CD4-positive, alpha-beta T cell treated with Interleukin-1 beta for 1 hour (primary cell): Measurements from ENCODE around the gene C1GALT1C1L.
"Not testable (repeated sequence)": the region's sequence is repeated elsewhere in the genome, so short reads cannot be mapped to it uniquely, and the experiment has no call there.

Source experiments
- DNase-seq, 2 donors: peaks; one replicate each; pipeline ENCODE4 v3.0.0-alpha.2; 2020 to 2022

C1GALT1C1L gene

DNA sequence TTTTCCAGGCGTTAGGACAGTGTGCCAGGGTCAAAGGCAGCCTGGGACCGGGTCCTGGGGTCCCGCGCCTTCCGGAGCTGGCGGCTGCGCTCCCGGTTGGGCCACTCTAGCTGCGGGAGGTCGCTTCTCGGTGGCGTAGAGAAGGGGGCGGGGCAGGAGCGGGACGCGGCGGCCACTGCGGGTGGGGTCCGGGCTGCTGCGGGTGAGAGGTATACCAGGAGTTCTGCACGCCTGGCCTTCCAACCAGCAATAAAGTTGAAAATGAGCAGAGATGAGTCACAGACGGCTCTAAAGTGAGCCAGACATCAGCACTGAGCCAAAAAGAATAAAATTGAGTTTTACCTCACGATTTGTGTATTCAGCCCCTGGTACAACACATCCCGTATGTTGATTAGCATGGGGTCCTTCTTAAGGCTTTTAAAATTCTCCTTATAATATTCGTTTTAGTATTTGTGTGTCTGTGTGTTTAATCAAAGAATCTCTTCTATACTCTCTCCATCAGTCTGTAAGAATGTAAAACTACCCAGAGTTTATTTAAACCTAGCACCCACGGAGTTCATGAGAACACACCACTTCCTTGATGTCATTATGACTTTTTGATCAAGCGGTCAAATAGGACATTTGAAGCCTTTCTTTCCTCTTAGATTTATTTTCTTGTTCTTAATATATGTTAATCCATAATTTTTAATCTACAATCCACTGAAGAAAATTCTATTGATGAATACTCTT is at the start of gene C1GALT1C1L:
Gene C1GALT1C1L, minus strand, starts transcription at position 108 of the 729 bp plus-strand sequence. Its CDS starts 107 bp downstream, at position 1.
- peak in 1 of 2 donors; percentile 8 for DNase-seq

DNA sequence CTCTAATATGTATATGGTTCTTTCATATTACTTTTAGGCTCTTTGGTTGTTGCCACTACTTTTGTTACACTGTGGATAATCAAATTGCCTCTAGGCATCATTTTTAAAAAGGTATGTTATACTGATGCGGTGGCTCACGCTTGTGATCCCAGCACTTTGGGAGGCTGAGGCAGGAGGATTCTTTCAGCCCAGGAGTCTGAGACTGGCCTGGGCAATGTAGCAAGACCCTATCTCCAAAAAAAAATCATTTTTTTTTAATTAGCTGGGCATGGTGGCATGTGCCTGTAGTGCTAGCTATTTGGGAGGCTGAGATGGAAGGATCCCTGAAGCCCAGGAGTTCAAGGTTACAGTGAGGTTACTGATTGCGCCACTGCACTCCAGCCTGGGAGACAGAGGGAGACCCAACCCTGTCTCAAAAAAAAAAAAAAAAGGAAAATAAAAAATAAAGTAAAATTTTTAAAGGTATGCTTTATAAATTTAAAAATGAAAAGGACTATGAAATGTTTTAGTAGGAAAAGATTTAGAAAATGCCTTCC is 49.5 kb upstream of the C1GALT1C1L start:
- no peak for DNase-seq

DNA sequence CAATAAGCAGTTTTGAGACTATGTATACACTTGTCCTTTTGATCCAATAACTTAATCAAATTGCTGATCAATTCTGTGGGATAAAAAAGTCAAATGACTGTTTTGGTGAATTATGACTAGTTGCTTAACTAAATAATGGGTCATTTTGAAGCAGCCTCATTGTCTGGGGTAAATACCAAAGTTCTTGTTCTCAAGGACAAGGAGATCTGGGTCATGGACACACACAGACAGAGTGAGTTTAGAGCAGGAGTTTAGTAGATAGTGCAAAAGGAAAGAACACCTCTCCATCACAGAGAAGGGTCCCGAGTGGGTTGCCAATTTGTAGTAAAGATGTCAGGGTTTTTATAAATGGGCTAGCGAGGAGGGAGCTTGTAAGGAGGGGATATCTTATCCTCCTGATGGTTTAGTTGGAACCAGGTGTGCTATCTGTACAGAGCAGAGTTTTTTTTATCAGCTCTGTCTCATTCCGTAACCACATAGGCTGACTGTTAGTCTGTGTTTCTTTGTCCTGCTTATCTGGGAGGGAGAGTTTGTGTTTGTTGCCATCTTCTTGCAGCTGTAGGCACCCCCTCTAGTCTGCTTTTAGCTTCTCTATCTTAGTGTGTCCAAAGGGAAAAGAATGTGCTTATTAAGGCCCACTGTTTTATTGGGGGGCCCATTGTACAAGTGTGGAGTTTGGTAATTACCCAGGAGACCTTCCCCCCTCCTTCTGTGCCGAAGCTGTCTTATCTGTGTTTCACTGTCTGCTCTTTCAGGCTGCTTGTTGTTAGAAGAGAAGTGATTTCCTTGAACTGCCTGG is 48.7 kb upstream of the C1GALT1C1L start:
- DNase-seq = no peak

DNA sequence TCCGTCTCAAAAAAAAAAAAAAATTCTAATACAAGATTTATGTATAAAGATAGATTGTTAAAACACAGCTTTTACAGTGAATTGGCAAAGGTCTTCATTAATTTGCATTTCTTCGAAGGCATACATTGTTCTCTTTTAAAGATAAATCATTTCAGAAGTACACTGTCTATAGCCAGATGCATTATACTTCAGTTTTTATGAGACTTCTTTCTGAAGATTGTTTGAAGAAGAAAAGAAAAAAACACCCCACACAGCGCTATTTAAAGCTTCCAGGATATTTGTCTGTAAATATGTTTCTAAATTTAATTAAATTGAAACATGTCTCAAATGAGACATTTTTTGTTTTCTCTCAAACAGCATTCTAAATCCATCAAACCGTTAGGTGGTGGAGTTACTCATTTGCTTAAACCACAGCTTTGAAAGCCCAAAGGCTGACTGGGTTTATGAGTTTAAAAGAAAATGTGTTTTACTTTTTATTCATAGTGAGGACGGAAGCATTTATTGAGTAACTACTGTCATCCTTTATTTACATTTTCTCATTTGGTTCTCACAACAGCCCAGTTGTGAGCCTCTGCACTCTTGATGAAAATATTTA is 42.4 kb upstream of the C1GALT1C1L start:
- DNase-seq = no peak

- no peak for DNase-seq
Measured at GRCh38 chr2:43717322-43717721, 41.1 kb upstream of the C1GALT1C1L start.

DNA sequence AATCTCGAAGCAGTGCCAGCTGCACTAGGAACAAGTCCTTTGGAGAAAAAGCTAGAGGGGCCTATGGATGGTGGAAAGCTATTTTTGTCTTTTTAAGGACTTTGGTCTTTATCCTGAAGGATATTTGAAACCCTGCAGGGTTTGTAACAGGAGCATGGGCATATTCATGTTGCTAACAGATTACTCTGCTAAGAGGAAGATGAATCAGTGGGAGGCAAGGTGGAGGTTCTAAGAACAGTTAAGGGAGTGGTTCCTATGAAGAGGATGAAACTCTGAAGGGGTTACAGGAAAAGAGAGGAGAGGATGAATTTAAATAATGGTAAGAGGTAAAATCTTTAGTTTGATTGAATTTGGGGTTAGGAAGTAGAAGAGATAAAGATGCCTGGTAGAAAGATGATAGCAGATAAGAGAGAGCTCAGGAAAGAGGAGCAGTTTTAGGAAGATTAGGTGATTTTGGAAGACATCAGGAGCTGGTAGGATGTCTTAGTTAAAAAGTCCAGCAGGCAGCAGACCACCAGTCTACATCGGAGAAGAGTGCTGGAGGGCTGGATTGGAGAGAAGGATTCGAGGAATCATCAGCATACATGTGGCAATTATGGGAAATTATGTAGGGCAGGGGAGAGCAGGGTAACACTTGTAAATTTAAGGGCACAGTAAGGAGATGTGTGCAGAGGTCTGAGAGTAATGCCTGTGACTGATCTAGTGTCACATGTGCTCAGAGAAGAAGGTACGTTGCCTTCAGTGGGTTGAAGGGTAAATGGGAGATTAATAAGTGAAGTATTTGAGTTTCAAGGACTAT is 39.3 kb upstream of the C1GALT1C1L start:
- no peak for DNase-seq

DNA sequence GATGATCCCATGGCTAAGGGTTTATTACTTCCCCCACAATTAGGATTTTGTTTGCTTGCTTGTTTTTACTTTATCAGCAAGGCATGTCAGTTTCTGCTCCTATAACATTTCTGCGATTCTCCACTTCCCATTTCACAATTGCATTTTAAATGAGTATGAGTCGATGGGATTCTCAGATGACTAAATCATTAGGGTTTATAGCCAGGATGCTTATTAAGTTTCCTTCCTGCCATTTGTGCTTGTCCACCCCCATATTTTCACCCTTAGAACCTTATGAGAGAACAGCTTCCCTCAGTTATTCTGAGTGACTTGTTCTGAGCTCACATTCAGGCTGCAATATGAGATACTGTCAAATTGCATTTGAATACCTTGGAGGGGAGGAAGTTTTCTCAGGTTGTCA is 37.9 kb upstream of the C1GALT1C1L start:
- no peak for DNase-seq

- no peak for DNase-seq
Measured at GRCh38 chr2:43710866-43711265, 34.6 kb upstream of the C1GALT1C1L start.

- no peak for DNase-seq
Measured at GRCh38 chr2:43708891-43709290, 32.7 kb upstream of the C1GALT1C1L start.

- no peak for DNase-seq
Measured at GRCh38 chr2:43708178-43708577, 31.9 kb upstream of the C1GALT1C1L start.

GRCh38 chr2:43707255-43708015 is 31.2 kb upstream of the C1GALT1C1L start:
- no peak for DNase-seq

DNA sequence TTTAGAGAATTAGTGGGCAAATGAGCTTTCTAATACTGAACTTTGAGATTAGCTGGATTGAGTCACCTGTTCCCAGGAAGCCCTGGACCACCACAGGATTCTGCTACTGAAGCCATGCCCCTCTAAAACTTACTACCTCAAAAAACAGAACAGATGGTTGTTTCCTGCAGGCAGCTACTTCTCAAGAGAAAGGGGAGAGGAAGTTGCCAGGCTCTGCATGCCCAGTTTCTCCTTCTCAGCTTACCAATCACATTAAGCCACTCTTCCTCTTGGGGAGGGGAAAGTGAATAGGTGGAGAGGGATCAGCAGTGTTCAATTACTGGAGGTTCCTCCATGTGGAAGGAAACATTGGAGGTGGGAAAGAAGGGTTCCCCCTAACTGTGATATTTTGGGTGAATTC is 24.9 kb upstream of the C1GALT1C1L start:
- no peak for DNase-seq

- DNase-seq = no peak
Measured at GRCh38 chr2:43699761-43700160, 23.5 kb upstream of the C1GALT1C1L start.

GRCh38 chr2:43698140-43698539 is 21.9 kb upstream of the C1GALT1C1L start:
- DNase-seq = not testable (repeated sequence)

GRCh38 chr2:43692428-43692994 is 16.3 kb upstream of the C1GALT1C1L start:
- DNase-seq = no peak

GRCh38 chr2:43689999-43690398 is 13.8 kb upstream of the C1GALT1C1L start:
- no peak for DNase-seq

DNA sequence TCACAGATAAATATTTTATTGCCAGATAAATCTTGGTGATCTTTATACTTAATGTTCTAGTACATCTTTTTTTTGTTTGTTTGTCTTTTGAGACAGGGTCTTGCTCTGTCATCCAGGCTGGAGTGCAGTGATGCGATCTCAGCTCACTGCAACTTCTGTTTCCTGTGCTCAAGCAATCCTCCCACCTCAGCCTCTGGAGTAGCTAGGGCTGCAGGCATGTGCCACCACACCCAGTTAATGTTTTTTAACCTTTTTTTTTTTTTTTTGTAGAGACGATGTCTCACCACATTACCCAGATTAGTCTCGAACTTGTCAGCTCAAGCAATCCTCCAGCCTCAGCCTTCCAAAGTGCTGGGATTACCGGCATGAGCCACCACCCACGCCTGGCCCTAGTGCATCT is 9.1 kb upstream of the C1GALT1C1L start:
- DNase-seq = no peak

DNA sequence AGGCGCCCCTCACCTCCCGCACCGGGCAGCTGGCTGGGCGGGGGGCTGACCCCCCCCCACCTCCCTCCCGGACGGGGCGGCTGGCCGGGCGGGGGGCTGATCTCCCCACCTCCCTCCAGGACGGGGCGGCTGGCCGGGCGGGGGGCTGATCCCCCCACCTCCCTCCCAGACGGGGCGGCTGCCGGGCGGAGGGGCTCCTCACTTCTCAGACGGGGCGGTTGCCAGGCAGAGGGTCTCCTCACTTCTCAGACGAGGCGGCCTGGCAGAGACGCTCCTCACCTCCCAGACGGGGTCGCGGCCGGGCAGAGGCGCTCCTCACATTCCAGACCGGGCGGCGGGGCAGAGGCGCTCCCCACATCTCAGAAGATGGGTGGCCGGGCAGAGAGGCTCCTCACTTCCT is 1.6 kb upstream of the C1GALT1C1L start:
- not testable (repeated sequence) for DNase-seq

DNA sequence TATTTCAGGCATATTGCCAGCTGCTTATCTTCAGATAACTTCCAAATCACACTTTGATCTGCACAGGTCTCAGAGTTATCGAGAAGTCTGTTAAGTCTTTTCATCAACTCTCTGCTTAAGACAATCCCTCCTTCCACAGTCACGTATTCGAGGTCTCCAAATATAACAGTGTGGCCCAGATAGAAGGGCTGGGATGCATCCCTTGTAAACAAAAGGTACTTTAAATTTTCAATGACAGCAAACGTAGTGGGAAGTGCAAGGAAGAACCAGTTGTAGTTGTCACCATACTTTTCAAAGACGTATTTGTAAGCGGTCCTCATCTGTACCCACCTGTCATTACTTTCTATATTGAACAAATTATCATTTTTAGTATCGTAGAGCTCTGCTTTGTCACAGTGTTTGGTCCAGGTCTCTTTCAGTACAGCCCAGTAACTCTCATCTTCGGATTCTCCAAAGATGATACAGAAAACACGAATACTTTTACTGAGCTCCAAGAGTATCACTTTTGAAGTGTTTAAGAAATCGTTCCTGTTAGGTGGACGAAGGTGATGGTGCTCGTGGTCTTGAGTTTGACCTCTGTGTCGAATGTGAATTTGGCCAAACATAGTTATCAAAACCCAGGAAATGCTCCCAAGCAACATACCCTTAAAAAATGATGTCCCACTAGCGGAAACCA is 445 bp downstream of the C1GALT1C1L start:
- DNase-seq = no peak

- no peak for DNase-seq
Measured at GRCh38 chr2:43657241-43657640, 19.0 kb downstream of the C1GALT1C1L start.

- no peak for DNase-seq
Measured at GRCh38 chr2:43653506-43653905, 22.7 kb downstream of the C1GALT1C1L start.
